Measurements from ENCODE around the gene UPK3A. TPM values are rescaled to one million over a fixed set of nuclear protein-coding genes. Genes with fewer than 3 reads are reported as not detected.

UPK3A gene
- polyA plus RNA-seq, 3 donors: 6.0 to 19.0 (median 14.0) TPM

GRCh38 chr22:45337536-45337935 lies 52.8 kb downstream of the UPK3A start:
- no peak overlapping the region for H3K4me2 ChIP-seq (replicated peaks; ENCODE audit: extremely low read depth, low read length, poor library complexity, severe bottlenecking)
- no peak overlapping the region for H3K4me3 Mint-ChIP-seq
- H3K79me2 ChIP-seq (ENCODE audit: insufficient read depth, low read length): no peaks in the 10 kb centered on the region
- H3K4me1 Mint-ChIP-seq: no peaks in the 10 kb centered on the region
- intact Hi-C loops (cut with micrococcal nuclease): loop anchor here in 1 of 2 donors (10.0 kb wide), 1 partner anchor 77 kb away; the partner anchor contains the start of genes RIBC2 and SMC1B
- no peak overlapping the region for H3K27ac ChIP-seq (ENCODE audit: low read depth in 1 of 2, low read length in 2 of 2)
- no peaks in the 10 kb centered on the region for H3K27me3 Mint-ChIP-seq (ENCODE audit: low read depth in 3 of 3)
- H3K36me3 Mint-ChIP-seq: peaks cover 86 to 99% of the 10 kb centered on the region in 2 donors
- no peak overlapping the region for H3K9ac ChIP-seq (ENCODE audit: insufficient read depth, low read length, poor library complexity, severe bottlenecking)
- no peak for TF ChIP-seq CTCF (IDR thresholded peaks at IDR 0.05)
- H3K4me1 ChIP-seq (ENCODE audit: control insufficient read depth in 1 of 2, insufficient read depth in 2 of 2, low read length in 2 of 2): no peaks in the 10 kb centered on the region
- H3K27ac Mint-ChIP-seq: peak overlapping the region in 1 of 7 donors; percentile 70
- no peaks in the 10 kb centered on the region for H3K9me3 ChIP-seq (replicated peaks in 1 of 2; ENCODE audit: control insufficient read depth in 1 of 2, insufficient read depth in 1 of 2, low read length in 2 of 2)
- no peaks in the 10 kb centered on the region for H4K20me1 ChIP-seq (ENCODE audit: insufficient read depth, low read length)
- 85% methylated on average over 5 of the region's 9 CpGs for WGBS (ENCODE audit: insufficient coverage)
- no peak overlapping the region for H3K4me3 ChIP-seq (replicated peaks in 1 of 3; ENCODE audit: low read depth in 2 of 3, low read length in 3 of 3)
- H3K9me3 Mint-ChIP-seq: peaks cover 0 to 2% (median 0%) of the 10 kb centered on the region in 7 donors
- no peak for DNase-seq
- H3K27me3 ChIP-seq (ENCODE audit: control insufficient read depth in 2 of 2, insufficient read depth in 2 of 2, low read length in 2 of 2): no peaks in the 10 kb centered on the region
- H2AFZ ChIP-seq (ENCODE audit: insufficient read depth, low read depth, low read length, poor library complexity, severe bottlenecking): no peak overlapping the region
- peaks cover 83 to 98% of the 10 kb centered on the region in 2 donors for H3K36me3 ChIP-seq (replicated peaks in 1 of 2; ENCODE audit: control insufficient read depth in 1 of 2, insufficient read depth in 2 of 2, low read length in 2 of 2)

GRCh38 chr22:45338795-45339194 lies 54.0 kb downstream of the UPK3A start:
- peaks cover 0 to 1% (median 0%) of the 10 kb centered on the region in 3 donors for H3K27me3 Mint-ChIP-seq (ENCODE audit: low read depth in 3 of 3)
- intact Hi-C loops (cut with micrococcal nuclease): loop anchor here in 1 of 2 donors (10.0 kb wide), 1 partner anchor 76 kb away; the partner anchor contains the start of genes RIBC2 and SMC1B
- no peaks in the 10 kb centered on the region for H4K20me1 ChIP-seq (ENCODE audit: insufficient read depth, low read length)
- H3K36me3 Mint-ChIP-seq: peaks cover 85 to 99% of the 10 kb centered on the region in 2 donors
- peaks cover 0 to 2% (median 0%) of the 10 kb centered on the region in 7 donors for H3K9me3 Mint-ChIP-seq
- no peak overlapping the region for H2AFZ ChIP-seq (ENCODE audit: insufficient read depth, low read depth, low read length, poor library complexity, severe bottlenecking)
- H3K79me2 ChIP-seq (ENCODE audit: insufficient read depth, low read length): no peaks in the 10 kb centered on the region
- H3K36me3 ChIP-seq (replicated peaks in 1 of 2; ENCODE audit: control insufficient read depth in 1 of 2, insufficient read depth in 2 of 2, low read length in 2 of 2): peaks cover 84 to 98% of the 10 kb centered on the region in 2 donors
- H3K4me3 Mint-ChIP-seq: no peak overlapping the region
- H3K4me2 ChIP-seq (replicated peaks; ENCODE audit: extremely low read depth, low read length, poor library complexity, severe bottlenecking): no peak overlapping the region
- no peak for TF ChIP-seq CTCF (IDR thresholded peaks at IDR 0.05)
- no peaks in the 10 kb centered on the region for H3K4me1 ChIP-seq (ENCODE audit: control insufficient read depth in 1 of 2, insufficient read depth in 2 of 2, low read length in 2 of 2)
- DNase-seq: no peak
- WGBS (ENCODE audit: insufficient coverage): 100% methylated on average over 1 of the region's 7 CpGs
- no peak overlapping the region for H3K9ac ChIP-seq (ENCODE audit: insufficient read depth, low read length, poor library complexity, severe bottlenecking)
- no peak overlapping the region for H3K27ac Mint-ChIP-seq
- no peaks in the 10 kb centered on the region for H3K27me3 ChIP-seq (ENCODE audit: control insufficient read depth in 2 of 2, insufficient read depth in 2 of 2, low read length in 2 of 2)
- no peak overlapping the region for H3K27ac ChIP-seq (ENCODE audit: low read depth in 1 of 2, low read length in 2 of 2)
- H3K4me1 Mint-ChIP-seq: no peaks in the 10 kb centered on the region
- no peaks in the 10 kb centered on the region for H3K9me3 ChIP-seq (replicated peaks in 1 of 2; ENCODE audit: control insufficient read depth in 1 of 2, insufficient read depth in 1 of 2, low read length in 2 of 2)
- H3K4me3 ChIP-seq (replicated peaks in 1 of 3; ENCODE audit: low read depth in 2 of 3, low read length in 3 of 3): no peak overlapping the region
